ENCODE data around the gene EEF2. TPM values are rescaled to one million over a fixed set of nuclear protein-coding genes. Genes with fewer than 3 reads are reported as not detected.
A peak's percentile ranks its signal among the peaks of the same experiment; 100 is the strongest.
"Not testable (repeated sequence)": the region's sequence is repeated elsewhere in the genome, so short reads cannot be mapped to it uniquely, and the experiment has no call there.

Gene EEF2
- total RNA-seq, 4 donors from 2014 or later: 1,423 to 2,137 (median 2,023) TPM

DNA sequence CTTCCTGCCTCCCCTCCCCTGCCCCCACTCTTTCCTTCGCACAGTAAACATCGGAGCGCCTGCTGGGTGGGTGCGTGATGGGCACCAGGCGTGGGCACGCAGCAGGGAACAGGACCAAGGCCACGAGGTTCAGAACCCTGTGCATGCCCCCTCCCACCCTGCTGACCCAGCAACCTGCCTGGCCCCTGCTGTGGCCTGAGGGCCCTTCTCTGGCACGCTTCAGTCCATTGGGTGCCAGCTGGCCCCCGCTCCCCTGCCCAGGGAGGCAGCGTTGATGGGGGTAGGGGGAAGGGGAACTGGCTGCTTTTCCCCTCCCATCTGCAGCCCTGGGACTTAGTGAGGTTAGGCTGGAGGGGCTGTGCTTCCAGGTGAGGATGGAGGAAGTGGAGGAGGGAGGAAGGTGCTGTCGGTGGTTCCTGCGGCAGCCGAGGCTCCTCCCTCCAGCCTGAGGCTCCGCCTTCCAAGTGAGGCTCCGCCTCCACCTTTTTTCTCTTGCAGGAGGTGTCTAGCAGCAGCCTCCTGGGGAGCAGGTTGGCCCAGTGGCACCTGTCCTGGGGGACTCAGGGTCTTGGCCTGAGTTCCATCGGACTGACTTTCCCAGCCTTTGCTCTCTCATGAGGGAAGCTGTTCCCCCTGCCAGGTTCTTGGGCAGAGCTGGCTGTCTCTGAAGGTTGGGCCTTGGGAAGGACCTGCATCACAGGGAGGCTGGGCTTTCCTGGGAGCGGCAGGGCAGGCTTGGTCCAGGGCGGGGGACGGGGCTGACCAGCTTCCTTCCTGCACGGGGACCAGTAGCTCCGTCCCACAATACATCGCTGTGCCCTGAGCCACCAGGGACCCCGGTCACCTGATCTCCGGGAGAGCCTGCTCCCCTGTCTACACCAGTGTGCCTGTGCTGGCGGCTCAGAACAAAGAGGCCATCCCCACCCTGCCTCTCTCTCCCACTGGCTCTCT lies 29.6 kb upstream of the EEF2 start:
- Histone ChIP-seq H3K27me3 (no peaks in the 10 kb centered on the region), H3K4me1 (peaks cover 39% of the 10 kb centered on the region), H3K27ac (peak overlapping the region; percentile 11), H3K36me3 (peaks cover 42% of the 10 kb centered on the region), H3K9me3 (no peaks in the 10 kb centered on the region), H3K4me3 (no peak overlapping the region)
- TF ChIP-seq, protein P1, sequence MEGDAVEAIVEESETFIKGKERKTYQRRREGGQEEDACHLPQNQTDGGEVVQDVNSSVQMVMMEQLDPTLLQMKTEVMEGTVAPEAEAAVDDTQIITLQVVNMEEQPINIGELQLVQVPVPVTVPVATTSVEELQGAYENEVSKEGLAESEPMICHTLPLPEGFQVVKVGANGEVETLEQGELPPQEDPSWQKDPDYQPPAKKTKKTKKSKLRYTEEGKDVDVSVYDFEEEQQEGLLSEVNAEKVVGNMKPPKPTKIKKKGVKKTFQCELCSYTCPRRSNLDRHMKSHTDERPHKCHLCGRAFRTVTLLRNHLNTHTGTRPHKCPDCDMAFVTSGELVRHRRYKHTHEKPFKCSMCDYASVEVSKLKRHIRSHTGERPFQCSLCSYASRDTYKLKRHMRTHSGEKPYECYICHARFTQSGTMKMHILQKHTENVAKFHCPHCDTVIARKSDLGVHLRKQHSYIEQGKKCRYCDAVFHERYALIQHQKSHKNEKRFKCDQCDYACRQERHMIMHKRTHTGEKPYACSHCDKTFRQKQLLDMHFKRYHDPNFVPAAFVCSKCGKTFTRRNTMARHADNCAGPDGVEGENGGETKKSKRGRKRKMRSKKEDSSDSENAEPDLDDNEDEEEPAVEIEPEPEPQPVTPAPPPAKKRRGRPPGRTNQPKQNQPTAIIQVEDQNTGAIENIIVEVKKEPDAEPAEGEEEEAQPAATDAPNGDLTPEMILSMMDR (IDR thresholded peaks at IDR 0.05): no peak
- TF ChIP-seq POLR2AphosphoS5 (IDR thresholded peaks at IDR 0.05) (no peak), EP300 (IDR thresholded peaks at IDR 0.05) (no peak), POLR2A (IDR thresholded peaks at IDR 0.05) (no peak)
- peak in 1 of 2 donors; percentile 65 for DNase-seq (ENCODE audit: low spot score in 2 of 2)
- WGBS: 55% methylated on average over 10 of the region's 25 CpGs

DNA sequence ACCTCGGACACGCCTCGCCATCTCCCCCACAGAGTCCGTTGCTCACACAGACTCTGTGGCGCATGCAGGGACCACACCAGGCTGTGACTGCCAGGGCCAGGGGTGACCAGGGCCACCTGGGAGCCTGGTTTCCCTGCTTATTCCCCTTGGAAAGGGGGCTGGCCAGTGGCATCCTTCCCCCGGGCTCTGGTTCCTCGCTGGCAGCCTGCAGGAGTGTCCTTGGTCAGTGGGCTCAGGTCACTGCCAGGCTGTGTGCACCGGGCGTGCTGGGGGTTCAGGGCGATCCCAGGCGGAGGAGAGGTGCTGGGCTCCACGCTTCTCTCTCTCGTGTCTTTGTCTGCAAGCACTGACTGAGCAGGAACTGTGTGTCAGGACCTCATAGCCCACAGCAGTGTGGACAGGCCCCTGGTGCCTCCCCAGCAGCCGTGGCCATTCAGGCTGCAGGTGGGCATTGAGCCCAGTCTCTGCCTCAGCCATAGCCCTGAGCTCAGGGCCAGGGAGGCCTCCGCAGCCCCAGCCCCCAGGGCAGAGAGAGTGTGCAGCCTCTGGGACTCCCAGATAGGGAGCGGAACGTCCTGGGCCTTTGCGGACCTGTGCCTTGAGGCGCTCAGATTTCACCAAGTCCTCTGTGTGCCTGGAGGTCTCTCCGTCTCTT lies 28.8 kb upstream of the EEF2 start:
- TF ChIP-seq, protein P1 (IDR thresholded peaks at IDR 0.05): no peak
- TF ChIP-seq EP300 (IDR thresholded peaks at IDR 0.05) (no peak), POLR2AphosphoS5 (IDR thresholded peaks at IDR 0.05) (no peak), POLR2A (IDR thresholded peaks at IDR 0.05) (no peak)
- no peak for DNase-seq (ENCODE audit: low spot score in 2 of 2)
- 90% methylated on average over 2 of the region's 20 CpGs for WGBS
- Histone ChIP-seq H3K9me3 (no peaks in the 10 kb centered on the region), H3K4me1 (peaks cover 41% of the 10 kb centered on the region), H3K27me3 (no peaks in the 10 kb centered on the region), H3K36me3 (peaks cover 42% of the 10 kb centered on the region), H3K4me3 (no peak overlapping the region), H3K27ac (no peak overlapping the region)

DNA sequence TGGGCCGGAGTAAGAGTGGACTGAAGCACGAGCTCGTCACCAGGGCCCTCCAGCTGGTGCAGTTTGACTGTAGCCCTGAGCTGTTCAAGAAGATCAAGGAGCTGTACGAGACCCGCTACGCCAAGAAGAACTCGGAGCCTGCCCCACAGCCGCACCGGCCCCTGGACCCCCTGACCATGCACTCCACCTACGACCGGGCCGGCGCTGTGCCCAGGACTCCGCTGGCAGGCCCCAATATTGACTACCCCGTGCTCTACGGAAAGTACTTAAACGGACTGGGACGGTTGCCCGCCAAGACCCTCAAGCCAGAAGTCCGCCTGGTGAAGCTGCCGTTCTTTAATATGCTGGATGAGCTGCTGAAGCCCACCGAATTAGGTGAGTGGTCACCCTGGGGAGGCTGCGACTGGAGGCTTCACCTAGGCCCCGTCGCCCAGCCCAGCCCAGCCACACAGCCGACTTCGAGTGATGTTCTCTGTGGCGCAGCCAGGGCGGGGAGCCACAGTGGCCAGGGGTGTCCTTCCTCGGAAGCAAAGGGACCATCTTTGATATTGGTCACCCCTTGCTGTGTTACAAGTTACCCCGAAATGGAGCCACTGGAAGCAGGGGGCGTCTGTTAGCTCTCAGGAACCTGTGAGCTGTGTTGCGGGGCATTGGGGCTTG lies 27.8 kb upstream of the EEF2 start:
- WGBS: 90% methylated on average over 15 of the region's 33 CpGs
- Histone ChIP-seq H3K27me3 (no peaks in the 10 kb centered on the region), H3K27ac (no peak overlapping the region), H3K4me3 (no peak overlapping the region), H3K36me3 (peaks cover 38% of the 10 kb centered on the region), H3K4me1 (peaks cover 49% of the 10 kb centered on the region), H3K9me3 (no peaks in the 10 kb centered on the region)
- TF ChIP-seq, protein P1 (IDR thresholded peaks at IDR 0.05): no peak
- TF ChIP-seq EP300 (IDR thresholded peaks at IDR 0.05) (no peak), POLR2AphosphoS5 (IDR thresholded peaks at IDR 0.05) (no peak), POLR2A (IDR thresholded peaks at IDR 0.05) (no peak)
- no peak for DNase-seq (ENCODE audit: low spot score in 2 of 2)

DNA sequence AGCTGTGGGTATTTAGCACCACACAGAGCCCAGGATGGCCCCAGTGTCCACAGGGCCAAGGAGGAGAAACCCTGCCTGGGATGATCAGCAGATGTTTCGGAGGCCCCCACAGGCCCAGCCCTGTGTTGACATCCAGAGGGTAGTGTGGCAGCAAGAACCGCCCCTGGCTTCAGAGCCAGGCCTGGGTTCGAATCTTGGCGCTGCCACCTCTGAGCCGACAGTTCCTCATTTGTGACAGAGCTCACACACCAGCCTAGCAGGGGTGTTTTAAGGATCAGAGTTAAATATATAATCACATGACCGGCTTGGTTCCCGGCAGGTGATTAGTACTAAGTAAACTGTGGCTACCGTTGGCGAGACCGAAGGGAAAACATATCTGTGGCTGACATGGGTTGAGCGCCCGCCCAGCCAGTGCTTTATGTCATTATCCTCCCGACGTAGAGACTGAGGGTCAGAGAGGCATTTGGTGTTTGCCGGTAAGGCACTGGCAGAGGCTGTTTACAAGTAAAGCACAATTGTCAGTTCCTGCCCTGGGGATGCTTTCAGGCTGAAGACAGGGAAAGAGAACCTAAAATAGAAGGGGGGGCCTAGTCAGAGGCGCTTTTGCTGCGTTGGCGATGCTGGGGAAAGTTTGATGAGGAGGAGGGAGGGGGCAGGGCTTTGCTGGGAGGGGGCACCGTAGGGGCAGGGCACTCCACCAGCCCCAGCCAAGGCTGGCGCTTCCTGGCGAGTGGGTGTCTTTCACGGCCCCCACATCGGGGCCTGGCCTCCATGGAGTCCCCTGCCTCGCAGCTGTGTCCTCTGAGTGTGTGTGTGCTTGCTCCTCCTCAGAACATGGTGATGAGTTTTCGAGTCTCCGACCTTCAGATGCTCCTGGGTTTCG lies 27.1 kb upstream of the EEF2 start:
- no peak for DNase-seq (ENCODE audit: low spot score in 2 of 2)
- no peak overlapping the region for H3K4me3 ChIP-seq
- H3K36me3 ChIP-seq: peaks cover 36% of the 10 kb centered on the region

DNA sequence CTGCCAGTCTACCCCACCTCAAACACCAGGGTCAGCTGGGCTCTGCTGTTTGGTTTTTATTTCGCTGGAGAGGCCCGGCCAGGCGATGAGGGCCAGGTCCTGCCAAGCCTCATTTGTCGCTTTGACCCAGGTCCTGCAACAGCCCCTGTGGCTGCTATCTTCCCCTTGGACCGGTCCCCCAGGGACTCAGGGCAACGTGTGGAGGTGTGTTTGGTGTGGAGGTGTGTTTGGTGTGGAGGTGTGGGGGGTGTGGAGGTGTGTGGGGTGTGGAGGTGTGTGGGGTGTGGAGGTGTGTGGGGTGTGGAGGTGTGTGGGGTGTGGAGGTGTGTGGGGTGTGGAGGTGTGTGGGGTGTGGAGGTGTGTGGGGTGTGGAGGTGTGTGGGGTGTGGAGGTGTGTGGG lies 26.2 kb upstream of the EEF2 start:
- Histone ChIP-seq H3K4me1 (peaks cover 54% of the 10 kb centered on the region), H3K36me3 (peaks cover 27% of the 10 kb centered on the region)
- 75% methylated on average over 5 of the region's 6 CpGs for WGBS
- H3K27ac ChIP-seq; DNase-seq (ENCODE audit: low spot score in 2 of 2); H3K4me3 ChIP-seq; H3K27me3 ChIP-seq; H3K9me3 ChIP-seq: not testable (repeated sequence)

More for the DNA sequence above, 27.1 kb upstream of the EEF2 start:
- H3K27me3 ChIP-seq: no peaks in the 10 kb centered on the region
- peaks cover 50% of the 10 kb centered on the region for H3K4me1 ChIP-seq
- WGBS: 84% methylated on average over 21 of the region's 27 CpGs
- no peak overlapping the region for H3K27ac ChIP-seq
- TF ChIP-seq, protein P1 (IDR thresholded peaks at IDR 0.05): no peak
- no peak for TF ChIP-seq POLR2A (IDR thresholded peaks at IDR 0.05)
- no peak for TF ChIP-seq EP300 (IDR thresholded peaks at IDR 0.05)
- no peak for TF ChIP-seq POLR2AphosphoS5 (IDR thresholded peaks at IDR 0.05)
- H3K9me3 ChIP-seq: no peaks in the 10 kb centered on the region

All from suprapubic skin (tissue), 4 donors.